B cell (primary cell): ENCODE results near the gene PDE4B. TPM values are rescaled to one million over a fixed set of nuclear protein-coding genes. Genes with fewer than 3 reads are reported as not detected.
"Not testable (repeated sequence)": the region's sequence is repeated elsewhere in the genome, so short reads cannot be mapped to it uniquely, and the experiment has no call there.

ENCODE experiments used
- ATAC-seq: fragments of 200-7000 bp; cut with Tn5 transposase; one replicate; pipeline ENCODE4 v1.10.0; 2021; ENCODE audit warnings: low read depth, mild to moderate bottlenecking, moderate number of reproducible peaks, moderate library complexity
- CTCF ChIA-PET: fragments of 350-600 bp; sonication (Branson Sonifier 250); formaldehyde crosslinking; loops from one replicate; lab custom pipeline; 2021; ENCODE audit warnings: antibody characterized with exemption, inconsistent platforms; lab: Charles Lee
- POLR2A ChIA-PET: fragments of 350-600 bp; sonication (Branson Sonifier 250); formaldehyde crosslinking; loops from one replicate; lab custom pipeline; 2021; ENCODE audit warnings: antibody characterized with exemption; lab: Charles Lee
- DNase-seq: peaks from one replicate; pipeline ENCODE4 v3.0.0; 2013
- H2AFZ ChIP-seq: 2 replicates; pipeline ENCODE4 v1.6.1; 2012; ENCODE audit warnings: mild to moderate bottlenecking, low read depth, low read length; ENCODE audit not compliant: insufficient read depth, poor library complexity, severe bottlenecking
- H3K27ac ChIP-seq, 2 donors: 1 replicate in 1 of 2; 2 replicates in 1 of 2; pipeline ENCODE4 v1.5.1; 2012 to 2013; ENCODE audit warnings: low read length in 2 of 2, mild to moderate bottlenecking in 2 of 2, moderate library complexity in 1 of 2
- H3K27me3 ChIP-seq, 4 experiments: fragments of 200-600 bp in 1 of 4; sonication (generic) in 1 of 4; replicated peaks in 1 of 4; 1 replicate in 2 of 4; 2 replicates in 2 of 4; pipeline versions ENCODE4 v1.6.1 to v1.7.0; 2013 to 2016; ENCODE audit warnings: low read length in 3 of 4, mild to moderate bottlenecking in 2 of 4, mixed read lengths in 1 of 4, moderate library complexity in 1 of 4; ENCODE audit not compliant: insufficient read depth in 4 of 4, control insufficient read depth in 3 of 4; ENCODE audit errors: control extremely low read depth in 1 of 4
- H3K36me3 ChIP-seq, 2 experiments: replicated peaks in 1 of 2; 1 replicate in 1 of 2; 2 replicates in 1 of 2; pipeline versions ENCODE4 v1.6.1 to v1.7.1; 2013; ENCODE audit warnings: low read length in 1 of 2; ENCODE audit not compliant: insufficient read depth in 2 of 2, control insufficient read depth in 1 of 2; ENCODE audit errors: control extremely low read depth in 1 of 2, extremely low read depth in 1 of 2
- H3K4me1 ChIP-seq, 2 donors: fragments of 200-600 bp in 1 of 2; sonication (generic) in 1 of 2; 1 replicate in 1 of 2; 2 replicates in 1 of 2; pipeline versions ENCODE4 v1.5.1 to v1.6.1; 2013 to 2017; ENCODE audit warnings: low read length in 2 of 2; ENCODE audit not compliant: control insufficient read depth in 2 of 2, insufficient read depth in 2 of 2
- H3K4me2 ChIP-seq: replicated peaks from 2 replicates; pipeline ENCODE3; 2012; ENCODE audit warnings: mild to moderate bottlenecking, low read depth, low read length; ENCODE audit not compliant: poor library complexity, severe bottlenecking
- H3K4me3 ChIP-seq, 5 experiments: fragments of 200-600 bp in 1 of 5; sonication (generic) in 1 of 5; 1 replicate in 3 of 5; 2 replicates in 2 of 5; pipeline versions ENCODE4 v1.5.1 to v1.7.0; 2011 to 2016; ENCODE audit warnings: low read length in 4 of 5, mild to moderate bottlenecking in 4 of 5, low read depth in 2 of 5, control low read depth in 1 of 5, moderate library complexity in 1 of 5; ENCODE audit not compliant: insufficient read depth in 1 of 5; ENCODE audit errors: control extremely low read depth in 1 of 5, extremely low read depth in 1 of 5
- H3K79me2 ChIP-seq: fragments of 200-600 bp; sonication (generic); one replicate; pipeline ENCODE4 v1.6.0; 2016; ENCODE audit warnings: low read length; ENCODE audit not compliant: control insufficient read depth, insufficient read depth
- H3K9ac ChIP-seq: fragments of 200-600 bp; sonication (generic); 2 replicates; pipeline ENCODE4 v1.6.1; 2017; ENCODE audit warnings: mild to moderate bottlenecking, low read length, moderate library complexity
- H3K9me3 ChIP-seq, 3 donors: one replicate each; pipeline versions ENCODE4 v1.6.1 to v1.7.1; 2013; ENCODE audit warnings: low read length in 2 of 3; ENCODE audit not compliant: control insufficient read depth in 2 of 3, insufficient read depth in 1 of 3; ENCODE audit errors: control extremely low read depth in 1 of 3
- H4K20me1 ChIP-seq: 2 replicates; pipeline ENCODE4 v1.6.0; 2012; ENCODE audit warnings: mild to moderate bottlenecking, low read length; ENCODE audit not compliant: insufficient read depth, control insufficient read depth, poor library complexity, severe bottlenecking
- H3K27ac Mint-ChIP-seq: one replicate; pipeline ENCODE4 v1.8.0; 2021; ENCODE audit warnings: mixed read lengths
- H3K27me3 Mint-ChIP-seq: one replicate; pipeline ENCODE4 v1.8.0; 2021; ENCODE audit warnings: mixed read lengths
- H3K4me1 Mint-ChIP-seq: one replicate; pipeline ENCODE4 v1.8.0; 2021; ENCODE audit warnings: mixed read lengths
- H3K4me3 Mint-ChIP-seq: one replicate; pipeline ENCODE4 v1.8.0; 2021; ENCODE audit warnings: mixed read lengths
- H3K9me3 Mint-ChIP-seq: one replicate; pipeline ENCODE4 v1.8.0; 2022; ENCODE audit warnings: mixed read lengths; ENCODE audit not compliant: insufficient read depth
- CTCF ChIP-seq: fragments of 200-600 bp; IDR thresholded peaks from one replicate; pipeline ENCODE4 v1.8.0; 2022; ENCODE audit warnings: antibody characterized with exemption, mild to moderate bottlenecking
- EZH2 ChIP-seq: IDR thresholded peaks from 2 replicates; pipeline ENCODE4 v1.6.1; 2012; ENCODE audit warnings: borderline replicate concordance, low read depth, mild to moderate bottlenecking, moderate library complexity, low read length; ENCODE audit not compliant: insufficient read depth, poor library complexity, severe bottlenecking
- WGBS: methylation state at CpG from one replicate; pipeline ENCODE4 v1.1.5; 2013; ENCODE audit warnings: missing lambda C conversion rate; ENCODE audit not compliant: insufficient coverage; 5-methylcytosine and 5-hydroxymethylcytosine counted together
- intact Hi-C: fragments of 100-400 bp; cut with micrococcal nuclease; formaldehyde crosslinking; loops from one replicate; pipeline ENCODE4 v1.10.0; 2022
- polyA plus RNA-seq: library from polyadenylated mRNA; depleted of rRNA; stranded (reverse); fragments of >200 nt; gene quantifications from 2 replicates; pipeline ENCODE4 v1.2.3, GENCODE V29; 2012
- total RNA-seq, 2 donors: library from RNA; stranded (reverse); fragments of 120-200 nt in 1 of 2; gene quantifications; 1 replicate in 1 of 2; 2 replicates in 1 of 2; pipeline versions ENCODE4 v1.2.3 to v1.2.4, GENCODE V29; 2013 to 2022

Gene PDE4B
- total and polyA plus RNA-seq, 2 donors (not counting 1 experiment from before 2014, with no cell fraction given) = 63.7 to 242 TPM

- H3K4me1 ChIP-seq = no peaks in the 10 kb centered on the region
- no peaks in the 10 kb centered on the region for H3K36me3 ChIP-seq
- TF ChIP-seq CTCF (no peak), EZH2 (no peak)
- no peak overlapping the region for H3K4me3 ChIP-seq
- DNase-seq (no peak), ATAC-seq (no peak)
- no peaks in the 10 kb centered on the region for H3K9me3 ChIP-seq
- no CpG with 5 or more reads among the region's 1 CpG for WGBS
- H3K27me3 ChIP-seq = no peaks in the 10 kb centered on the region
- POLR2A ChIA-PET = no interaction called here
- Mint-ChIP-seq H3K4me1 (no peaks in the 10 kb centered on the region), H3K9me3 (no peaks in the 10 kb centered on the region), H3K27me3 (peaks cover 9% of the 10 kb centered on the region), H3K27ac (no peak overlapping the region), H3K4me3 (no peak overlapping the region)
- H3K79me2 ChIP-seq = no peaks in the 10 kb centered on the region
- no peak overlapping the region for H2AFZ ChIP-seq
- no peaks in the 10 kb centered on the region for H4K20me1 ChIP-seq
- no peak overlapping the region for H3K4me2 ChIP-seq
- CTCF ChIA-PET = no interaction called here
- intact Hi-C loops = no loop called here
- H3K27ac ChIP-seq = no peak overlapping the region
- H3K9ac ChIP-seq = no peak overlapping the region
Observed at GRCh38 chr1:66003690-66004089, 211.0 kb downstream of the PDE4B start.

- H4K20me1 ChIP-seq, H3K4me3 Mint-ChIP-seq, H3K4me3 ChIP-seq, H3K4me1 ChIP-seq, H3K4me2 ChIP-seq, H3K27ac Mint-ChIP-seq, ATAC-seq, H3K27me3 ChIP-seq, H3K27ac ChIP-seq, H3K79me2 ChIP-seq, H3K9me3 Mint-ChIP-seq, H3K9me3 ChIP-seq, H2AFZ ChIP-seq, intact Hi-C loops, H3K4me1 Mint-ChIP-seq, DNase-seq, H3K9ac ChIP-seq, POLR2A ChIA-PET, CTCF ChIA-PET, H3K36me3 ChIP-seq: not testable (repeated sequence)
- H3K27me3 Mint-ChIP-seq = peaks cover 13% of the 10 kb centered on the region
- no CpG with 5 or more reads among the region's 3 CpGs for WGBS
Observed at GRCh38 chr1:66006534-66006933, 213.8 kb downstream of the PDE4B start.
